ENCODE data around the gene C1orf56. TPM values are rescaled to one million over a fixed set of nuclear protein-coding genes. Genes with fewer than 3 reads are reported as not detected.

Gene C1orf56
- total and polyA plus RNA-seq, 2 experiments from 2014 or later: 2.8 to 17.7 TPM

DNA sequence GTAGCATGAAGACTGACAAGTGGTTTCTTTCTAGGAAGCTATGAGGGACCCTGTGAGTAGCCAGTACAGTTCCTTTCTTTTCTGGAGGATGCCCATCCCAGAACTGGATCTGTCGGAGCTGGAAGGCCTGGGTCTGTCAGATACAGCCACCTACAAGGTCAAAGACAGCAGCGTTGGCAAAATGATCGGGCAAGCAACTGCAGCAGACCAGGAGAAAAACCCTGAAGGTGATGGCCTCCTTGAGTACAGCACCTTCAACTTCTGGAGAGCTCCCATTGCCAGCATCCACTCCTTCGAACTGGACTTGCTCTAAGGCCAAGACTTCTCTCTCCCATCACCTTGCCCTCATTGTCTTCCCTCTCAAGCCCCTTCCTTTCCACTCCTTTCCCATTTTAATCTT lies 19.6 kb downstream of the C1orf56 start:
- Histone ChIP-seq H3K27me3 (replicated peaks; ENCODE audit: insufficient read depth) (no peaks in the 10 kb centered on the region), H3K79me2 (ENCODE audit: insufficient read depth) (peaks cover 65% of the 10 kb centered on the region), H3K9me3 (ENCODE audit: low read depth) (no peaks in the 10 kb centered on the region), H4K20me1 (ENCODE audit: insufficient read depth) (no peaks in the 10 kb centered on the region), H3K4me2 (ENCODE audit: unreplicated experiment) (no peak overlapping the region), H3K4me3 (no peak overlapping the region), H3K4me1 (ENCODE audit: insufficient read depth) (peaks cover 16% of the 10 kb centered on the region), H3K9me2 (ENCODE audit: insufficient read depth) (no peaks in the 10 kb centered on the region), H3F3A (ENCODE audit: insufficient read depth) (peaks cover 21% of the 10 kb centered on the region; the same call in 1 of the 2 replicates), H2AFZ (no peak overlapping the region), H3K36me3 (ENCODE audit: low read depth) (no peaks in the 10 kb centered on the region), H3K27ac (no peak overlapping the region), H3K9ac (no peak overlapping the region)
- in situ Hi-C loops (cut with MboI): no loop called here
- WGBS, 2 experiments (ENCODE audit: low coverage in 1 of 2, low lambda C conversion rate in 2 of 2, missing lambda C conversion rate in 2 of 2): 93 to 98% methylated on average over 4 of the region's 4 CpGs
- DNase-seq: no peak
- TF ChIP-seq EZH2phosphoT487 (IDR thresholded peaks at IDR 0.05; ENCODE audit: insufficient read depth, low read depth): no peak
- no peak for TF ChIP-seq EZH2 (IDR thresholded peaks at IDR 0.05; ENCODE audit: insufficient read depth, poor library complexity, severe bottlenecking)

DNA sequence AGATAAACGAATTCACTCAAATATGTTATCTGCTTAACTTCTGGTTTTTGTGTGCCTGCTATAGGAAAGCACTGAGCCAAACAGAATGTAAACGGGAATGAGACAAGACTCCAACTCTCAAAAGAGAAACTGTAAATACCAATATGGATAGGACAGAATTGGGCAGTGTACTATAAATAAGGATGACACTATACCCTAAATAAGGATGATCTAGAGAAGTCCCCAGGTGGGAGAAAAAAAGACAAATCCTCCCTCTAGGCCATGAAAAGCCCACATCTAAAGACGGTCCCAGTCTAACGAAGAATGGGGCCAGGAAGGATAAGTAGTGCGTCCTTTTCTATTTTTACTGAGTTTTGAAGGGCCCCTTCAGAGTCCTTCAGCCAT lies 21.5 kb downstream of the C1orf56 start:
- no peak for DNase-seq
- in situ Hi-C loops (cut with MboI): no loop called here
- Histone ChIP-seq H3K4me2 (ENCODE audit: unreplicated experiment) (no peak overlapping the region), H3K36me3 (ENCODE audit: low read depth) (no peaks in the 10 kb centered on the region), H3K9me3 (ENCODE audit: low read depth) (no peaks in the 10 kb centered on the region), H2AFZ (no peak overlapping the region), H3K27me3 (replicated peaks; ENCODE audit: insufficient read depth) (no peaks in the 10 kb centered on the region), H3F3A (ENCODE audit: insufficient read depth) (peaks cover 15% of the 10 kb centered on the region; the same call in 1 of the 2 replicates), H3K9ac (no peak overlapping the region), H3K4me3 (no peak overlapping the region), H3K9me2 (ENCODE audit: insufficient read depth) (no peaks in the 10 kb centered on the region), H3K79me2 (ENCODE audit: insufficient read depth) (peaks cover 69% of the 10 kb centered on the region), H4K20me1 (ENCODE audit: insufficient read depth) (no peaks in the 10 kb centered on the region), H3K4me1 (ENCODE audit: insufficient read depth) (peaks cover 3% of the 10 kb centered on the region; the same call in 1 of the 2 replicates), H3K27ac (no peak overlapping the region; the same call in 1 of the 2 replicates)
- no peak for TF ChIP-seq EZH2 (IDR thresholded peaks at IDR 0.05; ENCODE audit: insufficient read depth, poor library complexity, severe bottlenecking)
- TF ChIP-seq EZH2phosphoT487 (IDR thresholded peaks at IDR 0.05; ENCODE audit: insufficient read depth, low read depth): no peak
- WGBS, 2 experiments (ENCODE audit: low coverage in 1 of 2, low lambda C conversion rate in 2 of 2, missing lambda C conversion rate in 2 of 2): 96 to 97% methylated on average over 5 of the region's 5 CpGs

DNA sequence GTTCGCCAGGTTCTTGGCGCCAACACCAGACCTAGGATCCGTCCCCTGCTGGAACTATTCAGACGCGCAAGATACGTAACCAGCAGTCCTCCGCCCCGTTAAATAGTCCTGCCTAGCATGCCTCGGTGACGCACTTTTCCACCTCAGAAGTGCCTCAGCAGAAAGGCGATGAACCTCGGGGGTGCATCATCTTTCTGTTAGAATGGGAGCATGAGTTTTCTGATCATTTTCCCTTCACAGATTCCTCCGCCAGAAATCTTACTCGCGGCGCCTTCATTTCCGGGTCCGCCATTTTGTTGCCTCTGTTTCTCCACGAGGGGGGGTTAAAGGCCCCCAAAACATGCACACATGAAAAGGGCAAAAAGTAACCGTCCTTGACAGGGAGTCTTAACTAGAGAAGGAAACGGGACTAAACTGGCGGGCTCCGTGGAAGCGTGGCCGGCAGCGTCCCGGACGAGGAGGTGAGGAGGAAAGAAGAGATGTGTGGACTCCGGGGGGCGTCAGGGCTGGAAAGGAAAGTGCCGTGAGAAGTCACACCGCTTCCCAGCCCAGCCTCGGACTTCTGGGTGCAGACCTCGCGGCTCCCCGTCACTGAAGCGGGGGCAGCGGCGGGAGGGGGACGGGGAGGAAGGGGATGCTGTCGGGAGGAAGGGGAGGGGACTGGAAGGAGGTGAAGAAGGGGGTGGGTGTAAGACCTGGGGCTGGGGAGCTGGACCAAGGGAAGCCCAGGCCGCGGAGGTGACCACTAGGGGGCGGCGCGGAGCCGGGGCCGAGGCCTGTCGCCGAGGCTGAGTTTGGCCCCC lies 23.1 kb downstream of the C1orf56 start, which contains the start of gene GABPB2:
TSS of gene GABPB2 (plus strand) at position 288 of the 803 bp plus-strand sequence. CDS start 17,429 bp downstream, outside the sequence.
- Histone ChIP-seq H3K9ac (peak within 1 kb of the TSS; percentile 98), H3K36me3 (ENCODE audit: low read depth) (no peaks in the 10 kb centered on the region), H3K9me2 (ENCODE audit: insufficient read depth) (no peaks in the 10 kb centered on the region), H2AFZ (peak within 1 kb of the TSS; percentile 89), H3K4me3 (peak within 1 kb of the TSS; percentile 96), H3K27ac (peak within 1 kb of the TSS; percentile 99), H3F3A (ENCODE audit: insufficient read depth) (peaks cover 13% of the 10 kb centered on the region; the same call in 1 of the 2 replicates), H3K27me3 (replicated peaks; ENCODE audit: insufficient read depth) (no peaks in the 10 kb centered on the region), H3K79me2 (ENCODE audit: insufficient read depth) (peaks cover 54% of the 10 kb centered on the region), H3K4me1 (ENCODE audit: insufficient read depth) (peaks cover 3% of the 10 kb centered on the region; the same call in 1 of the 2 replicates), H3K4me2 (ENCODE audit: unreplicated experiment) (peak within 1 kb of the TSS; percentile 93), H3K9me3 (ENCODE audit: low read depth) (no peaks in the 10 kb centered on the region), H4K20me1 (ENCODE audit: insufficient read depth) (no peaks in the 10 kb centered on the region)
- peak; percentile 98 for DNase-seq
- 0 to 1% methylated on average over 33 to 50 of the region's 50 CpGs for WGBS, 2 experiments (ENCODE audit: low coverage in 1 of 2, low lambda C conversion rate in 2 of 2, missing lambda C conversion rate in 2 of 2)
- in situ Hi-C loops (cut with MboI): no loop called here
- TF ChIP-seq EZH2phosphoT487 (IDR thresholded peaks at IDR 0.05; ENCODE audit: insufficient read depth, low read depth) (no peak), EZH2 (IDR thresholded peaks at IDR 0.05; ENCODE audit: insufficient read depth, poor library complexity, severe bottlenecking) (no peak)

DNA sequence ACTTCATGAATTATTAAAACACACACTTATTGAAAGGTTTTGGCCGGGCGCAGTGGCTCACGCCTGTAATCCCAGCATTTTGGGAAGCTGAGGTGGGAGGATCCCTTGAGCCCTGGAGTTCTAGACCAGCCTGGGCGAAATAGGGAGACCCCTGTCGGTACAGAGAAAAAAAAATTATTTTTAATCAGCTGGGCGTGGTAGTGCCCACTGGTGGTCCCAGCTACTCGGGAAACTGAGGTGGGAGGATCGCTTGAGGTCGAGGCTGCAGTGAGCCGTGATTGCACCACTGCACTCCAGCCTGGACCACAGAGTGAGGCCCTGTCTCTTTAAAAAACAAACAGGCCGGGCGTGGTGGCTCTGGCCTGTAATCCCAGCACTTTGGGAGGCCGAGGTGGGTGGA lies 24.7 kb downstream of the C1orf56 start:
- no peak for DNase-seq
- Histone ChIP-seq H3K4me1 (ENCODE audit: insufficient read depth) (peaks cover 3% of the 10 kb centered on the region; the same call in 1 of the 2 replicates), H2AFZ (peak overlapping the region; percentile 89; the same call in 1 of the 2 replicates), H3K4me2 (ENCODE audit: unreplicated experiment) (no peak overlapping the region), H3F3A (ENCODE audit: insufficient read depth) (peaks cover 13% of the 10 kb centered on the region; the same call in 1 of the 2 replicates), H3K4me3 (no peak overlapping the region), H3K9ac (no peak overlapping the region), H3K36me3 (ENCODE audit: low read depth) (no peaks in the 10 kb centered on the region), H3K9me2 (ENCODE audit: insufficient read depth) (no peaks in the 10 kb centered on the region), H4K20me1 (ENCODE audit: insufficient read depth) (no peaks in the 10 kb centered on the region), H3K79me2 (ENCODE audit: insufficient read depth) (peaks cover 42% of the 10 kb centered on the region), H3K27ac (no peak overlapping the region), H3K27me3 (replicated peaks; ENCODE audit: insufficient read depth) (no peaks in the 10 kb centered on the region), H3K9me3 (ENCODE audit: low read depth) (no peaks in the 10 kb centered on the region)
- TF ChIP-seq EZH2phosphoT487 (IDR thresholded peaks at IDR 0.05; ENCODE audit: insufficient read depth, low read depth) (no peak), EZH2 (IDR thresholded peaks at IDR 0.05; ENCODE audit: insufficient read depth, poor library complexity, severe bottlenecking) (no peak)
- in situ Hi-C loops (cut with MboI): no loop called here
- WGBS, 2 experiments (ENCODE audit: low coverage in 1 of 2, low lambda C conversion rate in 2 of 2, missing lambda C conversion rate in 2 of 2): 85 to 90% methylated on average over 13 of the region's 13 CpGs

Measured in GM23248 (cell line).